Cardiac fibroblast (primary cell): ENCODE results near the gene CCDC177.

Experiments used
- DNase-seq, 2 donors: peaks; one replicate each; pipeline versions ENCODE4 v3.0.0 to v3.0.0-alpha.2; 2010; ENCODE audit warnings: low read depth in 2 of 2
- H3K4me3 ChIP-seq, 2 donors: replicated peaks in 1 of 2; 1 replicate in 1 of 2; 2 replicates in 1 of 2; pipeline ENCODE4 v1.5.1; 2011; ENCODE audit warnings: low read depth in 2 of 2, low read length in 2 of 2, mild to moderate bottlenecking in 2 of 2, moderate library complexity in 1 of 2
- TF ChIP-seq, protein P1 (sequence below): IDR thresholded peaks from one replicate; pipeline ENCODE4 v1.5.1; 2011; ENCODE audit warnings: low read depth, mild to moderate bottlenecking, low read length, inconsistent platforms

Gene CCDC177

GRCh38 chr14:69587389-69587788 lies 12.7 kb upstream of the CCDC177 start:
- DNase-seq = no peak
- TF ChIP-seq, protein P1, sequence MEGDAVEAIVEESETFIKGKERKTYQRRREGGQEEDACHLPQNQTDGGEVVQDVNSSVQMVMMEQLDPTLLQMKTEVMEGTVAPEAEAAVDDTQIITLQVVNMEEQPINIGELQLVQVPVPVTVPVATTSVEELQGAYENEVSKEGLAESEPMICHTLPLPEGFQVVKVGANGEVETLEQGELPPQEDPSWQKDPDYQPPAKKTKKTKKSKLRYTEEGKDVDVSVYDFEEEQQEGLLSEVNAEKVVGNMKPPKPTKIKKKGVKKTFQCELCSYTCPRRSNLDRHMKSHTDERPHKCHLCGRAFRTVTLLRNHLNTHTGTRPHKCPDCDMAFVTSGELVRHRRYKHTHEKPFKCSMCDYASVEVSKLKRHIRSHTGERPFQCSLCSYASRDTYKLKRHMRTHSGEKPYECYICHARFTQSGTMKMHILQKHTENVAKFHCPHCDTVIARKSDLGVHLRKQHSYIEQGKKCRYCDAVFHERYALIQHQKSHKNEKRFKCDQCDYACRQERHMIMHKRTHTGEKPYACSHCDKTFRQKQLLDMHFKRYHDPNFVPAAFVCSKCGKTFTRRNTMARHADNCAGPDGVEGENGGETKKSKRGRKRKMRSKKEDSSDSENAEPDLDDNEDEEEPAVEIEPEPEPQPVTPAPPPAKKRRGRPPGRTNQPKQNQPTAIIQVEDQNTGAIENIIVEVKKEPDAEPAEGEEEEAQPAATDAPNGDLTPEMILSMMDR = no peak

DNA sequence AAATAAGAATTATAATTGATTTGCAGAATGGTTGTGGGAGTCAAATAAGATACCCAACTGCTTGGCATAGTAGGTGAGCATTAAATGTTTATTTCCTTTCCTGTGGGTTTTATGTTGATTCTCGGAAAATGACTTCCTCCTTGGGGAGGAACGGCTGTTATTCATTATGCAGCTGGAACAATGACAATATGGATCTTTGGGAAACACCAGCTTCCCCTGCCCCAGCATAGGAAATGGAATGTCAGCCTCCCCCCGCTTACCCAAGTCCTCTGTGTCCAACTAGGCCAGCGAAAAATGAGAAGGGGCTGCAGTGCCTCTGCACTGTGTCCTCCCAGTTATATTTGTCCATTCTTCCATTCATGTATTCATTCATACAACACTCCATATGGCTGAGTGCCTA lies 11.7 kb upstream of the CCDC177 start:
- TF ChIP-seq, protein P1 = no peak
- peak; percentile 20 to 30 for DNase-seq
- H3K4me3 ChIP-seq = no peak overlapping the region

More at GRCh38 chr14:69587389-69587788, 12.7 kb upstream of the CCDC177 start:
- no peak overlapping the region for H3K4me3 ChIP-seq

DNA sequence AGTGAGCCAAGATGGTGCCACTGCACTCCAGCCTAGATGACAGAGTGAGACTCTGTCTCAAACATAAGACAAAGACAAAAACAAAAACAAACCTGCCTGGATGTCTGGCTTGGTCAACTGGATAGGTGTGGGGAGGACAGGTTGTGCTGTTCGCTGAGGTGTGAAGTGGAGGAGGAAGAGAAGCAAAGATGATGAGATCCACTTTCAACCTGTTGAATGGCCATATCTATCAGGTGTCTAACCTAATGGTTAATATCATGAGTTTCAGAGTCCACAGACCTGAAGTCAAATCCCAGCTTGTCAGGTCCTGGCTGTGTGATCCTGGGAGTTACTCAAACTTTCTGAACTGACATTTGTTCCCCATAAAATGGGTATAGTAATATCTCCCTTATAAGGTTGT lies 9.7 kb upstream of the CCDC177 start:
- no peak overlapping the region for H3K4me3 ChIP-seq
- TF ChIP-seq, protein P1 = no peak
- no peak for DNase-seq

DNA sequence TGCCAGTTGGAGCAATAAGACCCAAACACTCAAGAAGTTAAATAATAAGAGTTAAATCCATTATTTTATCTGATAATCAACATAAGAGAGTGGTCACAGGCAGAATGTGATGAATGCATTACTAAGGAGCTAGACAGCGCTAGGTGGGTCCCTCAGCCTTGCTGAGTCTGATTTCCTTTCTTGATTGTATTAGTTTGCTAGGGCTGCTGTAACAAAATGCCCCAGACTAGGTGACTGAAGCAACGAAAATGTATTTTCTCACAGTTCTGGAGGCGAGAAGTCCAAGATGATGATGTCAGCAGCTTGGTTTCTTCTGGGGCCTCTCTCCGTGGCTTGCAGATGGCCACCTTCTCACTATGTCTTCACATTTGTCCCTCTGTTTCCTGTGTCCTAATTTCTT lies 8.2 kb upstream of the CCDC177 start:
- DNase-seq = peak in 1 of 2 donors; percentile 33
- TF ChIP-seq, protein P1 = no peak
- H3K4me3 ChIP-seq = no peak overlapping the region

- peak in 1 of 2 donors; percentile 79 for DNase-seq
- TF ChIP-seq, protein P1 = no peak
- no peak overlapping the region for H3K4me3 ChIP-seq
Observed at GRCh38 chr14:69582212-69582611, 7.5 kb upstream of the CCDC177 start.

- no peak for DNase-seq
- no peak overlapping the region for H3K4me3 ChIP-seq
- TF ChIP-seq, protein P1 = no peak
Observed at GRCh38 chr14:69581316-69581935, 6.8 kb upstream of the CCDC177 start.
